Neutrophil (primary cell): ENCODE data around the gene CTDSPL.

ENCODE experiments used
- H3K27ac ChIP-seq: fragments of 200-600 bp; sonication (generic); 2 replicates; pipeline ENCODE4 v1.5.1; 2016; ENCODE audit warnings: mild to moderate bottlenecking, moderate library complexity
- H3K27me3 ChIP-seq: fragments of 200-600 bp; sonication (generic); 2 replicates; pipeline ENCODE4 v1.6.0; 2016; ENCODE audit warnings: mild to moderate bottlenecking
- H3K36me3 ChIP-seq: fragments of 200-600 bp; sonication (generic); 2 replicates; pipeline ENCODE4 v1.5.1; 2017
- H3K4me1 ChIP-seq, 2 experiments: fragments of 200-600 bp in 1 of 2; sonication (generic) in 1 of 2; 1 replicate in 1 of 2; 2 replicates in 1 of 2; pipeline versions ENCODE4 v1.5.1 to v1.6.1; 2013 to 2016; ENCODE audit warnings: low read depth in 1 of 2, low read length in 1 of 2, mild to moderate bottlenecking in 1 of 2, moderate library complexity in 1 of 2; ENCODE audit not compliant: control insufficient read depth in 1 of 2, insufficient read depth in 1 of 2
- H3K4me3 ChIP-seq, 2 experiments: fragments of 200-600 bp in 1 of 2; sonication (generic) in 1 of 2; 1 replicate in 1 of 2; 2 replicates in 1 of 2; pipeline ENCODE4 v1.5.1; 2013 to 2016; ENCODE audit warnings: low read depth in 1 of 2, low read length in 1 of 2, mild to moderate bottlenecking in 1 of 2, moderate library complexity in 1 of 2
- H3K9me3 ChIP-seq: fragments of 200-600 bp; sonication (generic); 2 replicates; pipeline ENCODE4 v1.5.1; 2016
- CTCF ChIP-seq: fragments of 200-600 bp; sonication (generic); IDR thresholded peaks from 2 replicates; pipeline ENCODE4 v1.5.1; 2016; ENCODE audit warnings: antibody characterized with exemption

CTDSPL gene

GRCh38 chr3:37899101-37899707, 37.5 kb downstream of the CTDSPL start:
- H3K4me1 ChIP-seq, result peaks cover 50 to 76% of the 10 kb centered on the region in 2 experiments
- no peaks in the 10 kb centered on the region for H3K36me3 ChIP-seq
- no peak overlapping the region for H3K4me3 ChIP-seq
- H3K27me3 ChIP-seq, result no peaks in the 10 kb centered on the region
- no peak for TF ChIP-seq CTCF
- no peaks in the 10 kb centered on the region for H3K9me3 ChIP-seq
- peak overlapping the region; percentile 61 for H3K27ac ChIP-seq

GRCh38 chr3:37899711-37900306, 38.1 kb downstream of the CTDSPL start:
- peak overlapping the region; percentile 61 for H3K27ac ChIP-seq
- peaks cover 49 to 74% of the 10 kb centered on the region in 2 experiments for H3K4me1 ChIP-seq
- TF ChIP-seq CTCF, result no peak
- no peak overlapping the region for H3K4me3 ChIP-seq
- no peaks in the 10 kb centered on the region for H3K9me3 ChIP-seq
- H3K27me3 ChIP-seq, result no peaks in the 10 kb centered on the region
- H3K36me3 ChIP-seq, result no peaks in the 10 kb centered on the region

- Histone ChIP-seq H3K27me3 (no peaks in the 10 kb centered on the region), H3K4me3 (no peak overlapping the region), H3K36me3 (no peaks in the 10 kb centered on the region), H3K4me1 (peaks cover 49 to 70% of the 10 kb centered on the region in 2 experiments), H3K9me3 (no peaks in the 10 kb centered on the region), H3K27ac (peak overlapping the region; percentile 32)
- no peak for TF ChIP-seq CTCF
Observed at GRCh38 chr3:37901721-37902120, 40.0 kb downstream of the CTDSPL start.

GRCh38 chr3:37902674-37903073, 41.0 kb downstream of the CTDSPL start:
- Histone ChIP-seq H3K27ac (peak overlapping the region; percentile 34), H3K9me3 (no peaks in the 10 kb centered on the region), H3K27me3 (no peaks in the 10 kb centered on the region), H3K4me1 (peaks cover 49 to 69% of the 10 kb centered on the region in 2 experiments), H3K4me3 (no peak overlapping the region), H3K36me3 (no peaks in the 10 kb centered on the region)
- TF ChIP-seq CTCF, result no peak

GRCh38 chr3:37903320-37903719, 41.6 kb downstream of the CTDSPL start:
- H3K27me3 ChIP-seq, result no peaks in the 10 kb centered on the region
- no peak overlapping the region for H3K27ac ChIP-seq
- H3K36me3 ChIP-seq, result no peaks in the 10 kb centered on the region
- H3K4me3 ChIP-seq, result no peak overlapping the region
- no peak for TF ChIP-seq CTCF
- H3K4me1 ChIP-seq, result peaks cover 49 to 63% of the 10 kb centered on the region in 2 experiments
- H3K9me3 ChIP-seq, result no peaks in the 10 kb centered on the region
